IMR-90 (cell line): ENCODE data around the gene KCTD10.

ENCODE experiments used
- RCOR1 ChIP-seq: IDR thresholded peaks from 2 replicates; pipeline ENCODE4 v1.6.1; 2012; ENCODE audit warnings: mild to moderate bottlenecking, low read length, improper control_type of control experiment; ENCODE audit not compliant: insufficient replicate concordance
- RFX5 ChIP-seq: IDR thresholded peaks from 2 replicates; pipeline ENCODE4 v1.8.0; 2012; ENCODE audit warnings: low read depth, mild to moderate bottlenecking, low read length, moderate library complexity
- SMC3 ChIP-seq: fragments of 150-350 bp; IDR thresholded peaks from 2 replicates; pipeline ENCODE4 v1.6.1; 2016; ENCODE audit warnings: low read depth, mild to moderate bottlenecking, antibody characterized with exemption, low read length, moderate library complexity
- TF ChIP-seq, protein P1 (sequence below): conservative IDR thresholded peaks from 2 replicates; pipeline ENCODE4 v1.5.1; 2012; ENCODE audit warnings: mild to moderate bottlenecking, low read depth, low read length, improper control_type of control experiment

GRCh38 chr12:109460538-109460937 lies 16.6 kb downstream of the KCTD10 start:
- TF ChIP-seq, protein P1, sequence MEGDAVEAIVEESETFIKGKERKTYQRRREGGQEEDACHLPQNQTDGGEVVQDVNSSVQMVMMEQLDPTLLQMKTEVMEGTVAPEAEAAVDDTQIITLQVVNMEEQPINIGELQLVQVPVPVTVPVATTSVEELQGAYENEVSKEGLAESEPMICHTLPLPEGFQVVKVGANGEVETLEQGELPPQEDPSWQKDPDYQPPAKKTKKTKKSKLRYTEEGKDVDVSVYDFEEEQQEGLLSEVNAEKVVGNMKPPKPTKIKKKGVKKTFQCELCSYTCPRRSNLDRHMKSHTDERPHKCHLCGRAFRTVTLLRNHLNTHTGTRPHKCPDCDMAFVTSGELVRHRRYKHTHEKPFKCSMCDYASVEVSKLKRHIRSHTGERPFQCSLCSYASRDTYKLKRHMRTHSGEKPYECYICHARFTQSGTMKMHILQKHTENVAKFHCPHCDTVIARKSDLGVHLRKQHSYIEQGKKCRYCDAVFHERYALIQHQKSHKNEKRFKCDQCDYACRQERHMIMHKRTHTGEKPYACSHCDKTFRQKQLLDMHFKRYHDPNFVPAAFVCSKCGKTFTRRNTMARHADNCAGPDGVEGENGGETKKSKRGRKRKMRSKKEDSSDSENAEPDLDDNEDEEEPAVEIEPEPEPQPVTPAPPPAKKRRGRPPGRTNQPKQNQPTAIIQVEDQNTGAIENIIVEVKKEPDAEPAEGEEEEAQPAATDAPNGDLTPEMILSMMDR, result no peak
- no peak for TF ChIP-seq RFX5
- no peak for TF ChIP-seq SMC3
- TF ChIP-seq RCOR1, result no peak
